ENCODE measurements around the gene B4GALT5.

DNA sequence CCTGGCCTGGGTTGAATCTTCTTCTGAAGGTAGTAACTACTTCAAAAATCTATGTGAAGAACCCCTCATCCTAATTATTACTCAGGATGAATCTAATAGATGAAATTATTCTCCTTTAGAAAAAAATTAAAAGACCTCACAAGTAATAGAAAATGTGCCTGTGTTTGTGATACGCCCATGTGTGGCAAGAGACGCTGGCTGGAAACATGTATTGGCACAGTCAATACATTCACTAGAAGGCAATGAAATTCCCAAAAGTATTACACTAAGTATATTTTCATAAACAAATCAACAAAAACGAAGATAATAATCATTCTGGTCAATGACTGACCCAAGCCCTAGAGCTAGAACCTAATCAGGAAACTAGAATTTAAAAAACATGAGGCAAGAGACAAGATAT lies 64.0 kb downstream of the B4GALT5 start:
- TF ChIP-seq, protein P1, sequence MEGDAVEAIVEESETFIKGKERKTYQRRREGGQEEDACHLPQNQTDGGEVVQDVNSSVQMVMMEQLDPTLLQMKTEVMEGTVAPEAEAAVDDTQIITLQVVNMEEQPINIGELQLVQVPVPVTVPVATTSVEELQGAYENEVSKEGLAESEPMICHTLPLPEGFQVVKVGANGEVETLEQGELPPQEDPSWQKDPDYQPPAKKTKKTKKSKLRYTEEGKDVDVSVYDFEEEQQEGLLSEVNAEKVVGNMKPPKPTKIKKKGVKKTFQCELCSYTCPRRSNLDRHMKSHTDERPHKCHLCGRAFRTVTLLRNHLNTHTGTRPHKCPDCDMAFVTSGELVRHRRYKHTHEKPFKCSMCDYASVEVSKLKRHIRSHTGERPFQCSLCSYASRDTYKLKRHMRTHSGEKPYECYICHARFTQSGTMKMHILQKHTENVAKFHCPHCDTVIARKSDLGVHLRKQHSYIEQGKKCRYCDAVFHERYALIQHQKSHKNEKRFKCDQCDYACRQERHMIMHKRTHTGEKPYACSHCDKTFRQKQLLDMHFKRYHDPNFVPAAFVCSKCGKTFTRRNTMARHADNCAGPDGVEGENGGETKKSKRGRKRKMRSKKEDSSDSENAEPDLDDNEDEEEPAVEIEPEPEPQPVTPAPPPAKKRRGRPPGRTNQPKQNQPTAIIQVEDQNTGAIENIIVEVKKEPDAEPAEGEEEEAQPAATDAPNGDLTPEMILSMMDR (IDR thresholded peaks at IDR 0.05): no peak
- TF ChIP-seq EP300 (IDR thresholded peaks at IDR 0.05) (no peak), POLR2AphosphoS5 (IDR thresholded peaks at IDR 0.05) (no peak), POLR2A (IDR thresholded peaks at IDR 0.05) (no peak)
